Measurements from ENCODE around the gene POP4.

GRCh38 chr19:29579308-29579910 lies 26.7 kb upstream of the POP4 start:
- TF ChIP-seq CTCF (IDR thresholded peaks at IDR 0.05) (no peak), POLR2A (IDR thresholded peaks at IDR 0.05) (no peak)

Measured in esophagus squamous epithelium (tissue), 4 donors.